A549 treated with ZK216348 at 1 μM for 4 hours (cell line): Measurements from ENCODE around the gene FZD4. TPM values are rescaled to one million over a fixed set of nuclear protein-coding genes. Genes with fewer than 3 reads are reported as not detected.

Experiments used
- total RNA-seq: library from RNA; stranded (reverse); fragments of 200-300 nt; extraction: Qiagen RNA extraction; gene quantifications from 5 replicates; pipeline ENCODE4 v1.2.3, GENCODE V29; 2022; ENCODE audit warnings: low read depth

FZD4 gene
- 0.87 to 1.4 TPM (median 1.3 TPM) in 5 replicates for total RNA-seq

GRCh38 chr11:86955361-86956120 is at the start of gene FZD4:
Gene FZD4 (minus strand): TSS chr11:86955395. CDS start chr11:86955085, 310 bp downstream.

Other genes starting within 250 kb of the FZD4 start
- gene PRSS23, start 154.9 kb downstream of the FZD4 start, total RNA-seq: 415 to 532 TPM (median 475 TPM) in 5 replicates
- gene TMEM135, start 82.5 kb upstream of the FZD4 start, total RNA-seq: 9.7 to 13.3 TPM (median 10.5 TPM) in 5 replicates